Suppressor macrophage (primary cell): ENCODE measurements around the gene C1GALT1C1L.
"Not testable (repeated sequence)": the region's sequence is repeated elsewhere in the genome, so short reads cannot be mapped to it uniquely, and the experiment has no call there.

Source experiments
- DNase-seq, 4 experiments: peaks; one replicate each; pipeline ENCODE4 v3.0.0-alpha.2; 2020 to 2022
- total RNA-seq, 17 experiments: gene quantifications; one replicate each; lab custom pipeline; 2026; ENCODE audit warnings: mixed read lengths in 6 of 17, inconsistent platforms in 3 of 17; lab: John Stamatoyannopoulos, UW

The C1GALT1C1L gene
- total RNA-seq, result 0 to 0.33 (median 0) reads per million in 17 experiments

DNA sequence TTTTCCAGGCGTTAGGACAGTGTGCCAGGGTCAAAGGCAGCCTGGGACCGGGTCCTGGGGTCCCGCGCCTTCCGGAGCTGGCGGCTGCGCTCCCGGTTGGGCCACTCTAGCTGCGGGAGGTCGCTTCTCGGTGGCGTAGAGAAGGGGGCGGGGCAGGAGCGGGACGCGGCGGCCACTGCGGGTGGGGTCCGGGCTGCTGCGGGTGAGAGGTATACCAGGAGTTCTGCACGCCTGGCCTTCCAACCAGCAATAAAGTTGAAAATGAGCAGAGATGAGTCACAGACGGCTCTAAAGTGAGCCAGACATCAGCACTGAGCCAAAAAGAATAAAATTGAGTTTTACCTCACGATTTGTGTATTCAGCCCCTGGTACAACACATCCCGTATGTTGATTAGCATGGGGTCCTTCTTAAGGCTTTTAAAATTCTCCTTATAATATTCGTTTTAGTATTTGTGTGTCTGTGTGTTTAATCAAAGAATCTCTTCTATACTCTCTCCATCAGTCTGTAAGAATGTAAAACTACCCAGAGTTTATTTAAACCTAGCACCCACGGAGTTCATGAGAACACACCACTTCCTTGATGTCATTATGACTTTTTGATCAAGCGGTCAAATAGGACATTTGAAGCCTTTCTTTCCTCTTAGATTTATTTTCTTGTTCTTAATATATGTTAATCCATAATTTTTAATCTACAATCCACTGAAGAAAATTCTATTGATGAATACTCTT is at the start of gene C1GALT1C1L:
C1GALT1C1L (minus strand) TSS at position 108 of the 729 bp plus-strand sequence; CDS start at position 1, 107 bp downstream.
- DNase-seq, result peak in 2 of 4 experiments; percentile 12 to 32

DNA sequence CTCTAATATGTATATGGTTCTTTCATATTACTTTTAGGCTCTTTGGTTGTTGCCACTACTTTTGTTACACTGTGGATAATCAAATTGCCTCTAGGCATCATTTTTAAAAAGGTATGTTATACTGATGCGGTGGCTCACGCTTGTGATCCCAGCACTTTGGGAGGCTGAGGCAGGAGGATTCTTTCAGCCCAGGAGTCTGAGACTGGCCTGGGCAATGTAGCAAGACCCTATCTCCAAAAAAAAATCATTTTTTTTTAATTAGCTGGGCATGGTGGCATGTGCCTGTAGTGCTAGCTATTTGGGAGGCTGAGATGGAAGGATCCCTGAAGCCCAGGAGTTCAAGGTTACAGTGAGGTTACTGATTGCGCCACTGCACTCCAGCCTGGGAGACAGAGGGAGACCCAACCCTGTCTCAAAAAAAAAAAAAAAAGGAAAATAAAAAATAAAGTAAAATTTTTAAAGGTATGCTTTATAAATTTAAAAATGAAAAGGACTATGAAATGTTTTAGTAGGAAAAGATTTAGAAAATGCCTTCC is 49.5 kb upstream of the C1GALT1C1L start:
- no peak for DNase-seq

DNA sequence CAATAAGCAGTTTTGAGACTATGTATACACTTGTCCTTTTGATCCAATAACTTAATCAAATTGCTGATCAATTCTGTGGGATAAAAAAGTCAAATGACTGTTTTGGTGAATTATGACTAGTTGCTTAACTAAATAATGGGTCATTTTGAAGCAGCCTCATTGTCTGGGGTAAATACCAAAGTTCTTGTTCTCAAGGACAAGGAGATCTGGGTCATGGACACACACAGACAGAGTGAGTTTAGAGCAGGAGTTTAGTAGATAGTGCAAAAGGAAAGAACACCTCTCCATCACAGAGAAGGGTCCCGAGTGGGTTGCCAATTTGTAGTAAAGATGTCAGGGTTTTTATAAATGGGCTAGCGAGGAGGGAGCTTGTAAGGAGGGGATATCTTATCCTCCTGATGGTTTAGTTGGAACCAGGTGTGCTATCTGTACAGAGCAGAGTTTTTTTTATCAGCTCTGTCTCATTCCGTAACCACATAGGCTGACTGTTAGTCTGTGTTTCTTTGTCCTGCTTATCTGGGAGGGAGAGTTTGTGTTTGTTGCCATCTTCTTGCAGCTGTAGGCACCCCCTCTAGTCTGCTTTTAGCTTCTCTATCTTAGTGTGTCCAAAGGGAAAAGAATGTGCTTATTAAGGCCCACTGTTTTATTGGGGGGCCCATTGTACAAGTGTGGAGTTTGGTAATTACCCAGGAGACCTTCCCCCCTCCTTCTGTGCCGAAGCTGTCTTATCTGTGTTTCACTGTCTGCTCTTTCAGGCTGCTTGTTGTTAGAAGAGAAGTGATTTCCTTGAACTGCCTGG is 48.7 kb upstream of the C1GALT1C1L start:
- no peak for DNase-seq

DNA sequence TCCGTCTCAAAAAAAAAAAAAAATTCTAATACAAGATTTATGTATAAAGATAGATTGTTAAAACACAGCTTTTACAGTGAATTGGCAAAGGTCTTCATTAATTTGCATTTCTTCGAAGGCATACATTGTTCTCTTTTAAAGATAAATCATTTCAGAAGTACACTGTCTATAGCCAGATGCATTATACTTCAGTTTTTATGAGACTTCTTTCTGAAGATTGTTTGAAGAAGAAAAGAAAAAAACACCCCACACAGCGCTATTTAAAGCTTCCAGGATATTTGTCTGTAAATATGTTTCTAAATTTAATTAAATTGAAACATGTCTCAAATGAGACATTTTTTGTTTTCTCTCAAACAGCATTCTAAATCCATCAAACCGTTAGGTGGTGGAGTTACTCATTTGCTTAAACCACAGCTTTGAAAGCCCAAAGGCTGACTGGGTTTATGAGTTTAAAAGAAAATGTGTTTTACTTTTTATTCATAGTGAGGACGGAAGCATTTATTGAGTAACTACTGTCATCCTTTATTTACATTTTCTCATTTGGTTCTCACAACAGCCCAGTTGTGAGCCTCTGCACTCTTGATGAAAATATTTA is 42.4 kb upstream of the C1GALT1C1L start:
- DNase-seq, result no peak

DNA sequence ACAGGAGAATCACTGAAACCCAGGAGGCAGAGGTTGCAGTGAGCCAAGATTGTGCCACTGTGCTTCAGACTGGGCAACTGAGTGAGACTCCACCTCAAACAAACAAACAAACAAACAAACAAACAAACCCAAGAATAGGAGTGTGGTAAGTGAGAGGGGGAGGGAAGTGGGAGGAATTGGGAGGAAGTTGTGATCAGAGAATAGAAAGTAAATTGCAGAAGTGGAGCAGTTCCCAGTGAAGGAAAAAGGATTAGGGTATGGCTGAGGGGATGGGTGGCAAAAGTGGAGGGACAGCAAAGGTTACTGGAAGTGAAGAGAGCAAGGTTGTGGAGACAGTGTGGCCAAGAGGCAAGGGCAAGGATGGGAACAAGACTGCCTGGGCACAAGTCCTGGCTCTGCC is 41.1 kb upstream of the C1GALT1C1L start:
- peak; percentile 37 to 70 (median 55) for DNase-seq

DNA sequence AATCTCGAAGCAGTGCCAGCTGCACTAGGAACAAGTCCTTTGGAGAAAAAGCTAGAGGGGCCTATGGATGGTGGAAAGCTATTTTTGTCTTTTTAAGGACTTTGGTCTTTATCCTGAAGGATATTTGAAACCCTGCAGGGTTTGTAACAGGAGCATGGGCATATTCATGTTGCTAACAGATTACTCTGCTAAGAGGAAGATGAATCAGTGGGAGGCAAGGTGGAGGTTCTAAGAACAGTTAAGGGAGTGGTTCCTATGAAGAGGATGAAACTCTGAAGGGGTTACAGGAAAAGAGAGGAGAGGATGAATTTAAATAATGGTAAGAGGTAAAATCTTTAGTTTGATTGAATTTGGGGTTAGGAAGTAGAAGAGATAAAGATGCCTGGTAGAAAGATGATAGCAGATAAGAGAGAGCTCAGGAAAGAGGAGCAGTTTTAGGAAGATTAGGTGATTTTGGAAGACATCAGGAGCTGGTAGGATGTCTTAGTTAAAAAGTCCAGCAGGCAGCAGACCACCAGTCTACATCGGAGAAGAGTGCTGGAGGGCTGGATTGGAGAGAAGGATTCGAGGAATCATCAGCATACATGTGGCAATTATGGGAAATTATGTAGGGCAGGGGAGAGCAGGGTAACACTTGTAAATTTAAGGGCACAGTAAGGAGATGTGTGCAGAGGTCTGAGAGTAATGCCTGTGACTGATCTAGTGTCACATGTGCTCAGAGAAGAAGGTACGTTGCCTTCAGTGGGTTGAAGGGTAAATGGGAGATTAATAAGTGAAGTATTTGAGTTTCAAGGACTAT is 39.3 kb upstream of the C1GALT1C1L start:
- DNase-seq, result no peak

DNA sequence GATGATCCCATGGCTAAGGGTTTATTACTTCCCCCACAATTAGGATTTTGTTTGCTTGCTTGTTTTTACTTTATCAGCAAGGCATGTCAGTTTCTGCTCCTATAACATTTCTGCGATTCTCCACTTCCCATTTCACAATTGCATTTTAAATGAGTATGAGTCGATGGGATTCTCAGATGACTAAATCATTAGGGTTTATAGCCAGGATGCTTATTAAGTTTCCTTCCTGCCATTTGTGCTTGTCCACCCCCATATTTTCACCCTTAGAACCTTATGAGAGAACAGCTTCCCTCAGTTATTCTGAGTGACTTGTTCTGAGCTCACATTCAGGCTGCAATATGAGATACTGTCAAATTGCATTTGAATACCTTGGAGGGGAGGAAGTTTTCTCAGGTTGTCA is 37.9 kb upstream of the C1GALT1C1L start:
- peak in 3 of 4 experiments; percentile 17 to 58 (median 41) for DNase-seq

DNA sequence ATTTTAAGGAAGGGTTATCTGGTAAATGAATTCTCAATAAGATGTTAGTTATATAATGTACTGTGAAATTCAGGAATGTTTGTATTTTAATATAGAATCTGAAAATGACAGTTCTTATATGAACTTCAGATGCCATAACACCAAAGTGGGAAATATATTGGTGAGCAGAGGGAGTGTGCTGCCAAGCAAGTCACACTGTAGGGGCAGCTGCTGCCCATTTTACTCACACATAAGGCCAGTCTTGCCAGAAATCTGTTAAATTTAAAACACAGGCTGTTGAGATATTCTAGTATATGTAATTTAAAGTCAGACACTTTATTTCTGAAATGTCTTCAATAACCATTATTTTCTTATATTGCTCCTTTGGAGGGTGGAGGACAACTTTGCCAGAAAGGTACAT is 34.6 kb upstream of the C1GALT1C1L start:
- no peak for DNase-seq

DNA sequence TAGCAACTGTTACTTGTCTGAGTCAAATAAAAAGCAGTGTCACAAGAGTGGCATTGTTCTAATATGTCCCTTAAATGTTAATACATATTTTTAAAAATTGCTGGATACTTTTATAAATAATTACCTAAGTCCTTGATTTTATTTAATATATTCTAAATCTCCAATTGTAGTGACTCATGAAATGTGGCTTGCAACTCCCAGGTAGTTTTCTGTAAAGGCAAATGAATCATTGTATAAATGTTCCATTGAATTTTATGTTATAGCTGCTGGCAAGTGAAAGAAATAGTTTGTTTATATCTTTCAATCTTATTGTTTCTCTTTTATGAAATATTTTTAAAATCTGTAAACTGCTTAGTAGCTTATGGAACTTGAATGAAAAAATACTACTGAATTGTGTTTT is 32.7 kb upstream of the C1GALT1C1L start:
- DNase-seq, result no peak

DNA sequence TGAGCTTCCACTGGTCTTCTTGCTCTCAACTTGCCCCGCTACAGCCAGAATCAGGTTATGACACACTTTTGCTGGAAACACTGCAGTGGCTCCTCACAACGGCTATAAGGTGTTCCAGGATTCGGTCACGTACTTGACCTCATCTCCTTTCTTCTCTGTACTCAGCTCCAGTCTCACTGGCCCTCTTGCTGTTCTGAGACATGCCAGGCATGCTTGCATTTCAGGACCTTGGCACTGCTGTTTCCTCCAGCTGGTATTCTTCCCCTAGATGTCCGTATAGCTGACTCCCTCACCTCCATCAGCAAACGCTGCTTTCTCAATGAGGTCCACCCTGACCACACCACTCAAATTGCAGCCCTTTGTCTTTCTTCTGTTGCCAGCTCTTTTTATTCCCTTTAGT is 31.9 kb upstream of the C1GALT1C1L start:
- no peak for DNase-seq

DNA sequence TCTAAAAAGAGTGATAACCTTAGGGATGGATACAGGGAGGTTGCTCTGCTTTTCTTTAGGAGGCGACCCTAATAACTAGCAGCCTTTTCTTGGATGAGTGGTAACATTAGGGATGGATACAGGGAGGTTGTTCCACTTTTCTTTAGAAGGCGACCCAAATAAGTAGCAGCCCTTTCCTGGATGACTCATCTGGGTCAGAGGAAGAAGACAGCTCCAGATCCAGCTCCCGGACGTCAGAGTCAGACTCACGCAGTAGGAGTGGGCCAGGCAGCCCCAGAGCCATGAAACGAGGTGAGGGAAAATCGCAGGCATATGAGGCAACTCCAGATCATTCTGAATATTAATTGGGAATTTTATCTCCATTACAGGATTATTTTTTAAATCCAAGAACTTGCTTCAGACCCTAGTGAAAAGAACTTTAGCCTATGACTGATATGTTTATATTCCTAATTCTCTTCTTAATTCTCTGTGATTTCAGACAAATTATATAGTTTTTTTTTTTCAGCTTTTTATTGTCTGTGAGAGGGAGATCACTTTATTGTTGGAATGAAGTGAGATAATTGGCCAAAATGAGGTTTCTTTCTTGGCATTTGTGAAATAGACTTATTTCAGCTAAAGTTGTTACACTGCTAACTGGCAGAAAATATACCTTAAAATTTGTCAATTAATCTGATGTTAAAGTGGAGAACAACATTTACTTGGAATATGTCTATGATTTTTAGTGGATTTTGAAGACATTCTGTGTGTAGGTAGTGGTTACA is 31.2 kb upstream of the C1GALT1C1L start:
- peak; percentile 25 to 55 (median 48) for DNase-seq

DNA sequence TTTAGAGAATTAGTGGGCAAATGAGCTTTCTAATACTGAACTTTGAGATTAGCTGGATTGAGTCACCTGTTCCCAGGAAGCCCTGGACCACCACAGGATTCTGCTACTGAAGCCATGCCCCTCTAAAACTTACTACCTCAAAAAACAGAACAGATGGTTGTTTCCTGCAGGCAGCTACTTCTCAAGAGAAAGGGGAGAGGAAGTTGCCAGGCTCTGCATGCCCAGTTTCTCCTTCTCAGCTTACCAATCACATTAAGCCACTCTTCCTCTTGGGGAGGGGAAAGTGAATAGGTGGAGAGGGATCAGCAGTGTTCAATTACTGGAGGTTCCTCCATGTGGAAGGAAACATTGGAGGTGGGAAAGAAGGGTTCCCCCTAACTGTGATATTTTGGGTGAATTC is 24.9 kb upstream of the C1GALT1C1L start:
- DNase-seq, result peak in 2 of 4 experiments; percentile 26 to 41

DNA sequence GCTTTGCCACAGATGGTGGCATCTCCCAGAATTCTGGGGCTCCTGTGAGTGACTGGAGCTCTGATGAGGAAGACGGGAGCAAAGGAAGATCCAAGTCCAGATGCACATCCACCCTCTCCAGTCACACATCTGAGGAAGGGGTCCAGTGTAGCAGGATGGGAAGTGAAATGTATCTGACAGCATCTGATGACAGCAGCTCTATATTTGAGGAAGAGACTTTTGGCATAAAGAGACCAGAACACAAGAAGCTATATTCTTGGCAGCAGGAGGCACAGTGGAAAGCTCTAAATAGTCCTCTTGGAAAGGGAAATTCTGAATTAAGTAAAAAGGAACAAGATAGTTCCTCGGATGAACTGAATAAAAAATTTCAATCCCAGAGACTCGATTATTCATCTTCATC is 23.5 kb upstream of the C1GALT1C1L start:
- DNase-seq, result no peak

DNA sequence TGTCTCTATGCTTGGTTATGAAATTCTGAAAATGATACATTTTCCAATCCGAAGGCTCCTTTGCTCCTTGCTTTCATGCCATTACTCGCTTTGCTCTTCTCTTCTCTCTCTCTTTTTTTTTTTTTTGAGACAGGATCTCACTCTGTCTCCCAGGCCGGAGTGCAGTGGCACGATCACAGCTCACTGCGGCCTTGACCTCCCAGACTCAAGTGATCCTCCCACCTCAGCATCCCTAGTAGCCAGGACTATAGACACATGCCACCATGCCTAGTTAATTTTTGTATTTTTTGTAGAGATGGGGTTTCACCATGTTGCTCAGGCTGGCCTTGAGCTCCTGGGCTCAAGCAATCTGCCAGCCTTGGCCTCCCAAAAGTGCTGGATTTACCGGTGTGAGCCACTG is 21.9 kb upstream of the C1GALT1C1L start:
- not testable (repeated sequence) for DNase-seq

DNA sequence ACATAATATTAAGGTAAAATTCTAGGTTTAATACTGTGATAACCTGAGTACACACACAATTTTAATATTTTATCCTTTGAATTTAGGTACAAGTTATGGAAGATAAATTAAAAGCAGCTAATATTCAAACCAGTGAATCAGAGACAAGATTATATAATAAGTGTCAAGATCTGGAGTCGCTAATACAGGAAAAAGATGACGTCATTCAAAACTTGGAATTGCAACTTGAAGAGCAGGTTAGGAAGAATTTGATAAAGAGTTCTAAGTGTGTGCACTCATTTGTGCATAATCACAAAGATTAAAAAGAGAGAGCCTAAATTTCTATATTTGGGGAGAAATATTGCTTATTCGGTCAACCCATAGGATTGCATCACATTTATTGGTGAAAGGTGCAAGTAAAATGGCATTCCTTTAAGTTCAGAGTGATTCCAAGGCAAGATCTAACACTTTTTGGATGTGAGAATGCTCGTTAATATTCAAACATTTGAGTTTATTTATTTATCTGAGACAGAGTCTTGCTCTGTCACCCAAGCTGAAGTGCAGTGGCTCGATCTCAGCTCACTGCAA is 16.3 kb upstream of the C1GALT1C1L start:
- DNase-seq, result no peak

DNA sequence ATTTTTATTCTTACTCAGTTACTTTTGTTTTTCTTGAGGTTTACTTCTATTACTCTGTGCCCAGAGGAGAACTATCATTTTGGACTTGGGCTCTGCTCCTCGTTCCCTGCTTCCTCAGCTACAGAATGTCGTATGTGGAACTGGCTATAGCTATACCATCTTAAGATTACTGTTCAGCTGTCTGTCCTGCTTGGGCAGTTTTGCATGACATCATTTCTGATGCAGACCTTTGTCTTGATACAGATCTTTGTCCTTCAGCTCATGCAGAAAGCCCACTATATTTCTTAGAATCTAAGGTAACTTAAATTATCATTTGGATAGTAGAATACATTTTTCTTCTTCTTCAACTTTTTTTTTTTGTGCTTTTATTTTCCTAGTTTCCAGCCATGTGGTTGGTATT is 13.8 kb upstream of the C1GALT1C1L start:
- DNase-seq, result no peak

DNA sequence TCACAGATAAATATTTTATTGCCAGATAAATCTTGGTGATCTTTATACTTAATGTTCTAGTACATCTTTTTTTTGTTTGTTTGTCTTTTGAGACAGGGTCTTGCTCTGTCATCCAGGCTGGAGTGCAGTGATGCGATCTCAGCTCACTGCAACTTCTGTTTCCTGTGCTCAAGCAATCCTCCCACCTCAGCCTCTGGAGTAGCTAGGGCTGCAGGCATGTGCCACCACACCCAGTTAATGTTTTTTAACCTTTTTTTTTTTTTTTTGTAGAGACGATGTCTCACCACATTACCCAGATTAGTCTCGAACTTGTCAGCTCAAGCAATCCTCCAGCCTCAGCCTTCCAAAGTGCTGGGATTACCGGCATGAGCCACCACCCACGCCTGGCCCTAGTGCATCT is 9.1 kb upstream of the C1GALT1C1L start:
- DNase-seq, result peak in 1 of 4 experiments; percentile 19

DNA sequence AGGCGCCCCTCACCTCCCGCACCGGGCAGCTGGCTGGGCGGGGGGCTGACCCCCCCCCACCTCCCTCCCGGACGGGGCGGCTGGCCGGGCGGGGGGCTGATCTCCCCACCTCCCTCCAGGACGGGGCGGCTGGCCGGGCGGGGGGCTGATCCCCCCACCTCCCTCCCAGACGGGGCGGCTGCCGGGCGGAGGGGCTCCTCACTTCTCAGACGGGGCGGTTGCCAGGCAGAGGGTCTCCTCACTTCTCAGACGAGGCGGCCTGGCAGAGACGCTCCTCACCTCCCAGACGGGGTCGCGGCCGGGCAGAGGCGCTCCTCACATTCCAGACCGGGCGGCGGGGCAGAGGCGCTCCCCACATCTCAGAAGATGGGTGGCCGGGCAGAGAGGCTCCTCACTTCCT is 1.6 kb upstream of the C1GALT1C1L start:
- DNase-seq, result not testable (repeated sequence)

DNA sequence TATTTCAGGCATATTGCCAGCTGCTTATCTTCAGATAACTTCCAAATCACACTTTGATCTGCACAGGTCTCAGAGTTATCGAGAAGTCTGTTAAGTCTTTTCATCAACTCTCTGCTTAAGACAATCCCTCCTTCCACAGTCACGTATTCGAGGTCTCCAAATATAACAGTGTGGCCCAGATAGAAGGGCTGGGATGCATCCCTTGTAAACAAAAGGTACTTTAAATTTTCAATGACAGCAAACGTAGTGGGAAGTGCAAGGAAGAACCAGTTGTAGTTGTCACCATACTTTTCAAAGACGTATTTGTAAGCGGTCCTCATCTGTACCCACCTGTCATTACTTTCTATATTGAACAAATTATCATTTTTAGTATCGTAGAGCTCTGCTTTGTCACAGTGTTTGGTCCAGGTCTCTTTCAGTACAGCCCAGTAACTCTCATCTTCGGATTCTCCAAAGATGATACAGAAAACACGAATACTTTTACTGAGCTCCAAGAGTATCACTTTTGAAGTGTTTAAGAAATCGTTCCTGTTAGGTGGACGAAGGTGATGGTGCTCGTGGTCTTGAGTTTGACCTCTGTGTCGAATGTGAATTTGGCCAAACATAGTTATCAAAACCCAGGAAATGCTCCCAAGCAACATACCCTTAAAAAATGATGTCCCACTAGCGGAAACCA is 445 bp downstream of the C1GALT1C1L start:
- DNase-seq, result no peak

DNA sequence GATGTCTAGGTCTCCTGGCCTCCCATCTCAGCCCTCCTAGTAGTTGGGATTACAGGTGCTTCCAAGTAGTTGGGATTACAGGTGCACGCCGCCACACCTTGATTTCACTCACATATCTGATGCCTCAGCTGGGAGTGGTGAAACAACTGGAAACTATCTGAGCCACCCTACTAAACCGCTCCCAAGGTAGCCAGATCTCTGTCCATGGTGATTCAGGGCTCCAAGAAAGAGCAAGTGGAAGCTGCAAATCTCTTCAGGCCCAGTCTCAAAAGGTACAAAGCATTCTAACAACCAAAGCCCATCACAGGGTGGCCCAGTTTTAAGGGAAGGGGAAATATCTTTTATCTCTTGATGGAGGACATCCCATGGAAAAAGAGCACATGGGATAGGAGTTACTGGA is 19.0 kb downstream of the C1GALT1C1L start:
- no peak for DNase-seq

DNA sequence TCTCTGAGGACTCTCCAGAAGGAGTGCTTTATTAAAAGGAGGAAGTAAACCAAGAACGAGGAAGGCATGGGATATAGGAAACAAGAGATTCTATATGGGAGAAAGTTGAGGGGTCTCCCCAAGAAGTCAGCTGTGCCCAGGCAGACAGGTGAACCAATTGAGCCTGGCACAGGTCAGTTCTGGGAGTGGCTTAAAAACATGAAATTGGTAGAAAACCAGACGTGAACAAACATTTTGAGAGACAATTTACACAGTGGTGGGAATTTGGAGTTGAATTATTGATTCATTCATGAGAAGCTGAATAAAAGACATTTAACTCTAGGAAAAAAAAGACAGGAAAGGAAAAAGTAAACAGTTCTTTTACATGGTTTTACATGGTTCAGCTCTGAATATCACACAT is 22.7 kb downstream of the C1GALT1C1L start:
- peak in 1 of 4 experiments; percentile 8 for DNase-seq
